Keratinocyte (primary cell): ENCODE measurements around the gene XYLT2. TPM values are rescaled to one million over a fixed set of nuclear protein-coding genes. Genes with fewer than 3 reads are reported as not detected.

ENCODE experiments used
- DNase-seq: peaks from one replicate; pipeline ENCODE4 v3.0.0-alpha.2; 2011; ENCODE audit warnings: low read depth, missing footprints, low spot score
- FAIRE-seq: peaks from 2 replicates; lab custom pipeline; 2011; peaks lifted over from hg19 to GRCh38; lab: Jason Lieb, UNC
- H2AFZ ChIP-seq: 2 replicates; pipeline ENCODE4 v1.6.0; 2012; ENCODE audit warnings: low read length, control low read depth, inconsistent platforms; ENCODE audit not compliant: control insufficient read depth
- H3K27ac ChIP-seq: 2 replicates; pipeline ENCODE4 v1.5.1; 2011; ENCODE audit warnings: low read length; ENCODE audit not compliant: control insufficient read depth, insufficient read depth
- H3K27me3 ChIP-seq: 3 replicates; pipeline ENCODE4 v1.6.0; 2011; ENCODE audit warnings: low read length; ENCODE audit not compliant: control insufficient read depth, insufficient read depth; ENCODE audit errors: extremely low read depth
- H3K36me3 ChIP-seq, 2 experiments: 2 replicates in 1 of 2; 3 replicates in 1 of 2; pipeline ENCODE4 v1.5.1; 2011; ENCODE audit warnings: low read length in 2 of 2, mild to moderate bottlenecking in 1 of 2; ENCODE audit not compliant: control insufficient read depth in 2 of 2, insufficient read depth in 2 of 2; ENCODE audit errors: extremely low read depth in 1 of 2
- H3K4me1 ChIP-seq: 3 replicates; pipeline ENCODE4 v1.5.1; 2011; ENCODE audit warnings: low read length; ENCODE audit not compliant: control insufficient read depth, insufficient read depth; ENCODE audit errors: extremely low read depth
- H3K4me2 ChIP-seq: 3 replicates; pipeline ENCODE4 v1.6.0; 2011; ENCODE audit warnings: low read depth, low read length; ENCODE audit not compliant: control insufficient read depth, insufficient read depth; ENCODE audit errors: extremely low read depth
- H3K4me3 ChIP-seq, 3 experiments: fragments of 200-600 bp in 1 of 3; sonication (generic) in 1 of 3; 2 replicates in 2 of 3; 3 replicates in 1 of 3; pipeline ENCODE4 v1.5.1; 2011 to 2016; ENCODE audit warnings: low read length in 3 of 3, mild to moderate bottlenecking in 3 of 3, control low read depth in 2 of 3, inconsistent platforms in 1 of 3, low read depth in 1 of 3, mixed read lengths in 1 of 3, mixed run types in 1 of 3, moderate library complexity in 1 of 3; ENCODE audit not compliant: control insufficient read depth in 2 of 3, insufficient read depth in 2 of 3; ENCODE audit errors: extremely low read depth in 1 of 3
- H3K79me2 ChIP-seq: 2 replicates; pipeline ENCODE4 v1.6.0; 2012; ENCODE audit warnings: low read length; ENCODE audit not compliant: control insufficient read depth, insufficient read depth
- H3K9ac ChIP-seq: 3 replicates; pipeline ENCODE4 v1.6.0; 2011; ENCODE audit warnings: low read length; ENCODE audit not compliant: control insufficient read depth, insufficient read depth; ENCODE audit errors: extremely low read depth
- H3K9me1 ChIP-seq: 3 replicates; pipeline ENCODE4 v1.6.0; 2011; ENCODE audit warnings: low read length; ENCODE audit not compliant: control insufficient read depth, insufficient read depth; ENCODE audit errors: extremely low read depth
- H3K9me3 ChIP-seq: 2 replicates; pipeline ENCODE4 v1.5.1; 2012; ENCODE audit warnings: low read depth, low read length; ENCODE audit not compliant: control insufficient read depth
- H4K20me1 ChIP-seq: 3 replicates; pipeline ENCODE4 v1.6.0; 2011; ENCODE audit warnings: low read length; ENCODE audit not compliant: control insufficient read depth, insufficient read depth; ENCODE audit errors: extremely low read depth
- EZH2 ChIP-seq: IDR thresholded peaks from one replicate; pipeline ENCODE4 v1.6.1; 2012; ENCODE audit warnings: inconsistent platforms, mild to moderate bottlenecking, low read length, moderate library complexity
- dilution Hi-C: fragments of 300-500 bp; cut with MboI; formaldehyde crosslinking; loops from one replicate; pipeline ENCODE4 v1.7.0; 2020; ENCODE audit warnings: low sequenced_read_pairs; ENCODE audit not compliant: extremely low pct_ligation_motif_present
- polyA plus RNA-seq, 5 experiments: library from polyadenylated mRNA; depleted of rRNA in 3 of 5; stranded (reverse) in 3 of 5; stranded (forward) in 1 of 5; unstranded in 1 of 5; fragments of >200 nt; gene quantifications; 1 replicate in 1 of 5; 2 replicates in 3 of 5; 3 replicates in 1 of 5; pipeline versions ENCODE4 v1.2.1 to v1.2.3, GENCODE V29; 2011 to 2012; ENCODE audit warnings: missing spikeins in 2 of 5, low read depth in 1 of 5, low replicate concordance in 1 of 5
- TF ChIP-seq, protein P1 (sequence below), 3 experiments: IDR thresholded peaks in 1 of 3; conservative IDR thresholded peaks in 1 of 3; optimal IDR thresholded peaks in 1 of 3; 2 replicates in 2 of 3; 3 replicates in 1 of 3; pipeline versions ENCODE3 to v1.5.1; 2011; ENCODE audit warnings: low read length in 3 of 3, mild to moderate bottlenecking in 3 of 3, moderate library complexity in 2 of 3, control low read depth in 1 of 3, inconsistent platforms in 1 of 3; ENCODE audit not compliant: insufficient read depth in 2 of 3; ENCODE audit errors: extremely low read depth in 1 of 3

Gene XYLT2
- polyA plus RNA-seq, 1 donor (not counting 4 experiments of a cell fraction or from before 2014, with no cell fraction given) = 15.3 TPM

- H3K9me1 ChIP-seq = no peaks in the 10 kb centered on the region
- no peak overlapping the region for H3K4me3 ChIP-seq
- H3K27ac ChIP-seq = no peak overlapping the region
- H4K20me1 ChIP-seq = no peaks in the 10 kb centered on the region
- peaks cover 36 to 40% of the 10 kb centered on the region in 2 experiments for H3K36me3 ChIP-seq
- dilution Hi-C loops = no loop called here
- TF ChIP-seq EZH2 = no peak
- TF ChIP-seq, protein P1, sequence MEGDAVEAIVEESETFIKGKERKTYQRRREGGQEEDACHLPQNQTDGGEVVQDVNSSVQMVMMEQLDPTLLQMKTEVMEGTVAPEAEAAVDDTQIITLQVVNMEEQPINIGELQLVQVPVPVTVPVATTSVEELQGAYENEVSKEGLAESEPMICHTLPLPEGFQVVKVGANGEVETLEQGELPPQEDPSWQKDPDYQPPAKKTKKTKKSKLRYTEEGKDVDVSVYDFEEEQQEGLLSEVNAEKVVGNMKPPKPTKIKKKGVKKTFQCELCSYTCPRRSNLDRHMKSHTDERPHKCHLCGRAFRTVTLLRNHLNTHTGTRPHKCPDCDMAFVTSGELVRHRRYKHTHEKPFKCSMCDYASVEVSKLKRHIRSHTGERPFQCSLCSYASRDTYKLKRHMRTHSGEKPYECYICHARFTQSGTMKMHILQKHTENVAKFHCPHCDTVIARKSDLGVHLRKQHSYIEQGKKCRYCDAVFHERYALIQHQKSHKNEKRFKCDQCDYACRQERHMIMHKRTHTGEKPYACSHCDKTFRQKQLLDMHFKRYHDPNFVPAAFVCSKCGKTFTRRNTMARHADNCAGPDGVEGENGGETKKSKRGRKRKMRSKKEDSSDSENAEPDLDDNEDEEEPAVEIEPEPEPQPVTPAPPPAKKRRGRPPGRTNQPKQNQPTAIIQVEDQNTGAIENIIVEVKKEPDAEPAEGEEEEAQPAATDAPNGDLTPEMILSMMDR (optimal IDR thresholded peaks at IDR 0.05 in 1 of 3, IDR thresholded peaks at IDR 0.05 in 1 of 3, conservative IDR thresholded peaks at IDR 0.05 in 1 of 3; ENCODE audit: extremely low read depth in 1 of 3, insufficient read depth in 2 of 3, low read length in 3 of 3) = no peak
- H3K9ac ChIP-seq = no peak overlapping the region
- FAIRE-seq (no peak), DNase-seq (no peak)
- no peaks in the 10 kb centered on the region for H3K27me3 ChIP-seq
- no peak overlapping the region for H2AFZ ChIP-seq
- no peaks in the 10 kb centered on the region for H3K4me1 ChIP-seq
- no peak overlapping the region for H3K4me2 ChIP-seq
- H3K9me3 ChIP-seq = no peaks in the 10 kb centered on the region
- H3K79me2 ChIP-seq = no peaks in the 10 kb centered on the region
Observed at GRCh38 chr17:50381260-50381815, 35.4 kb downstream of the XYLT2 start.

DNA sequence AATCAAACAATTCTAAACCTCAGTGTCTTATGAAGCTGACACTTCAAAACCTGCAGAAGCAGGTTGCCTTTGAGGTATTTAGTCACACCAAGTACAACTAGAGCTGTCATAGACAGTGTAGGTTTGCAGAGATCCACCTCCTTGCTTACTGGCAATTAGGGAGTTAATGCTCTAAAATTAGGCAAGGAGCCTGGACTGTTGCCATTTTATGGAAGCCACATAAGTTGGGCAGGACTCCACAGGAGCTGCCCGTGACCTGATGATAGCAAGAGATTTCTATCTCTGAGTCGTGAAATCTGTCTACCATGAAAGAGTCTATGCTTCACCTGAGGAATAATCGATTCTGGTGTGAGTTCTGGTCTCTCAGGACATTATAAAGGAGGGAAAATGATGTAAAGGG lies 36.0 kb downstream of the XYLT2 start:
- no peak overlapping the region for H2AFZ ChIP-seq
- no peak overlapping the region for H3K4me2 ChIP-seq
- dilution Hi-C loops = no loop called here
- peak; percentile 41 for FAIRE-seq
- H3K27ac ChIP-seq = no peak overlapping the region
- H3K4me3 ChIP-seq = no peak overlapping the region
- H3K36me3 ChIP-seq = peaks cover 40 to 45% of the 10 kb centered on the region in 2 experiments
- no peak for DNase-seq
- H3K9me3 ChIP-seq = no peaks in the 10 kb centered on the region
- H3K9ac ChIP-seq = no peak overlapping the region
- no peaks in the 10 kb centered on the region for H3K9me1 ChIP-seq
- no peaks in the 10 kb centered on the region for H3K27me3 ChIP-seq
- no peaks in the 10 kb centered on the region for H4K20me1 ChIP-seq
- TF ChIP-seq, protein P1 (optimal IDR thresholded peaks at IDR 0.05 in 1 of 3, IDR thresholded peaks at IDR 0.05 in 1 of 3, conservative IDR thresholded peaks at IDR 0.05 in 1 of 3; ENCODE audit: extremely low read depth in 1 of 3, insufficient read depth in 2 of 3, low read length in 3 of 3) = no peak
- TF ChIP-seq EZH2 = no peak
- peaks cover 3% of the 10 kb centered on the region for H3K79me2 ChIP-seq
- H3K4me1 ChIP-seq = no peaks in the 10 kb centered on the region
